Measurements from ENCODE around the gene KAZN. TPM values are rescaled to one million over a fixed set of nuclear protein-coding genes. Genes with fewer than 3 reads are reported as not detected.
A peak's percentile ranks its signal among the peaks of the same experiment; 100 is the strongest.

The KAZN gene
- total RNA-seq, 2 donors from 2014 or later, result 9.8 to 12.2 TPM

- Histone ChIP-seq H3K9me3 (no peaks in the 10 kb centered on the region), H3K4me3 (no peak overlapping the region), H3K27ac (no peak overlapping the region), H3K4me1 (no peaks in the 10 kb centered on the region), H3K9ac (ENCODE audit: low read depth in 2 of 2, low read length in 2 of 2) (no peak overlapping the region), H3K27me3 (no peaks in the 10 kb centered on the region), H3K36me3 (no peaks in the 10 kb centered on the region)
- intact Hi-C loops (cut with DNase I), result no loop called here
- no peak for TF ChIP-seq CTCF (IDR thresholded peaks at IDR 0.05)
- DNase-seq, result no peak
Observed at GRCh38 chr1:15018767-15019166, 420.3 kb downstream of the KAZN start.

- H3K36me3 ChIP-seq, result no peaks in the 10 kb centered on the region
- intact Hi-C loops (cut with DNase I), result loop anchor here (10.0 kb wide), 1 partner anchor 906 kb away; no protein-coding TSS in a partner anchor
- peak; percentile 44 for DNase-seq
- no peaks in the 10 kb centered on the region for H3K27me3 ChIP-seq
- H3K9me3 ChIP-seq, result no peaks in the 10 kb centered on the region
- H3K27ac ChIP-seq, result no peak overlapping the region
- no peak for TF ChIP-seq CTCF (IDR thresholded peaks at IDR 0.05)
- H3K4me3 ChIP-seq, result no peak overlapping the region
- H3K9ac ChIP-seq (ENCODE audit: low read depth in 2 of 2, low read length in 2 of 2), result no peak overlapping the region
- H3K4me1 ChIP-seq, result peaks cover 3% of the 10 kb centered on the region
Observed at GRCh38 chr1:15020943-15021745, 422.7 kb downstream of the KAZN start.

- Histone ChIP-seq H3K4me3 (no peak overlapping the region), H3K27ac (no peak overlapping the region), H3K27me3 (no peaks in the 10 kb centered on the region), H3K4me1 (peaks cover 5% of the 10 kb centered on the region), H3K9ac (ENCODE audit: low read depth in 2 of 2, low read length in 2 of 2) (no peak overlapping the region), H3K9me3 (no peaks in the 10 kb centered on the region), H3K36me3 (no peaks in the 10 kb centered on the region)
- DNase-seq, result peak; percentile 55
- TF ChIP-seq CTCF (IDR thresholded peaks at IDR 0.05), result no peak
- intact Hi-C loops (cut with DNase I), result loop anchor here (10.0 kb wide), 1 partner anchor 907 kb away; no protein-coding TSS in a partner anchor
Observed at GRCh38 chr1:15022048-15022447, 423.6 kb downstream of the KAZN start.

GRCh38 chr1:15023205-15023604, 424.7 kb downstream of the KAZN start:
- H3K9me3 ChIP-seq, result no peaks in the 10 kb centered on the region
- no peak overlapping the region for H3K4me3 ChIP-seq
- H3K4me1 ChIP-seq, result peaks cover 5% of the 10 kb centered on the region
- no peak for DNase-seq
- intact Hi-C loops (cut with DNase I), result loop anchor here (10.0 kb wide), 1 partner anchor 908 kb away; no protein-coding TSS in a partner anchor
- no peak overlapping the region for H3K9ac ChIP-seq (ENCODE audit: low read depth in 2 of 2, low read length in 2 of 2)
- TF ChIP-seq CTCF (IDR thresholded peaks at IDR 0.05), result no peak
- H3K27ac ChIP-seq, result no peak overlapping the region
- no peaks in the 10 kb centered on the region for H3K36me3 ChIP-seq
- no peaks in the 10 kb centered on the region for H3K27me3 ChIP-seq

- Histone ChIP-seq H3K27ac (no peak overlapping the region), H3K4me3 (no peak overlapping the region), H3K4me1 (peaks cover 5% of the 10 kb centered on the region), H3K27me3 (no peaks in the 10 kb centered on the region), H3K36me3 (no peaks in the 10 kb centered on the region), H3K9ac (ENCODE audit: low read depth in 2 of 2, low read length in 2 of 2) (no peak overlapping the region), H3K9me3 (no peaks in the 10 kb centered on the region)
- intact Hi-C loops (cut with DNase I), result loop anchor here (10.0 kb wide), 1 partner anchor 909 kb away; no protein-coding TSS in a partner anchor
- DNase-seq, result no peak
- no peak for TF ChIP-seq CTCF (IDR thresholded peaks at IDR 0.05)
Observed at GRCh38 chr1:15023976-15024375, 425.5 kb downstream of the KAZN start.

All from colonic mucosa (tissue), 4 donors.